ELF-1 (cell line): Measurements from ENCODE around the gene CDH11.

ENCODE experiments used
- DNase-seq: peaks from one replicate; pipeline ENCODE4 v3.0.0-alpha.2; 2016; ENCODE audit warnings: low read depth, low spot score

The CDH11 gene

GRCh38 chr16:65117811-65118448 is 3.9 kb downstream of the CDH11 start:
- DNase-seq: peak; percentile 77

- DNase-seq: no peak
Measured at GRCh38 chr16:65116818-65117430, 4.9 kb downstream of the CDH11 start.

GRCh38 chr16:65116216-65116615 is 5.6 kb downstream of the CDH11 start:
- no peak for DNase-seq

DNA sequence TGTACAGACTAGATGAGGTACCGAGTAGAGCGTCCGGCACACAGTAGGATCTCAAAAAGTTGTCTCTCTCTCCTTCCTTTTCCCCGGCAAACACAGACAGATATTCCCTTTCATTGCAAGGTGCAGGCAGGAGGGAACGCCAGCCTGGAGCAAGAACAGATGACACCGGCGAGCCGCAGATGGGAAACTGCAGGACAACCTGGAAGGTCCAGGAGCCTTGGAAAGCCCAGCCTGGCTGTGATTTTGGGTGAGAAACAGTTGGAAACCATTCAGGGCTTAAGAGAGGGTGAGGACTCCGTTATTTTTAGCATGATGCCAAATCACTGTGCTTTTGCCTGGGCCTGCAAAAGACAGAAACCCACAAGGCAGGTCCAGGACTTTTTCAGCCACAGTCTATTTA is 7.3 kb downstream of the CDH11 start:
- DNase-seq: no peak

- DNase-seq: no peak
Measured at GRCh38 chr16:65113441-65113840, 8.4 kb downstream of the CDH11 start.

DNA sequence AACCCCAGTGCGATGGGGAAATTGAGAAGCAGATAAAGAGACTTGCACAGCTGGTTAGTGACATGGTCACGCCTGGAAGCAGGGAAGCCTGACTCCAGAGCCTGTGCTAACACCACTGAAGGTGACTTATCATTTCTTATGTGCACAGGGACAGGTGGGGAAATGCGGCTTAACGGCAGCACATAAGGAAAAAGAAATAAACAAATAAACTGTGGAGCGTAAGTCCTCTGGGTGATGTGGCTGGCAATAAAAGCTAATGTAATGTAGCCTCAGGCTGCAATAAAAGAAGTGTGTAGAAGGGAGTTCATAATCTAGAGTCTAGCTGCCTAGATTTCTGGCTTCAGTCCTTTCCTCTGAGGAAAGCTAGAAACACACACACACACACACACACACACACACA is 10.6 kb downstream of the CDH11 start:
- DNase-seq: no peak

DNA sequence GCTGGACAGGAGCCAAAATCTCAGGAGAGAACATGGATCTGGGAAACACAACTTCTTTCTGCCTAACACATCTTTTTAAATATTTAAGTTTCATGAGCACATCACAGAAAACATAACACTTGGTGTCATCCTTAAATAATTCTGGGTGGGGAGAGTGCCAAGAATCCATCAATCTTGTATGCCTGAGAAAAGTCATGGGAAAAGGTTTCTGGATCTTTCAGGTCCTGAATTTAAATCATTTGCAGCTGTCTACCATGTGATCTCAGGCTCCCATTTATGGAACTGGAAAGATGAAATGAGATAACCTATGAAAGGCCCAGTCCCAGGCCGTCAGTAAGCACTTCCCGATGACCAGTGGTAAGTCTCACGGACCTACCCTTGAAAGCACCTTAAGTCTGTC is 15.1 kb downstream of the CDH11 start:
- DNase-seq: no peak

GRCh38 chr16:65105171-65105570 is 16.7 kb downstream of the CDH11 start:
- no peak for DNase-seq

DNA sequence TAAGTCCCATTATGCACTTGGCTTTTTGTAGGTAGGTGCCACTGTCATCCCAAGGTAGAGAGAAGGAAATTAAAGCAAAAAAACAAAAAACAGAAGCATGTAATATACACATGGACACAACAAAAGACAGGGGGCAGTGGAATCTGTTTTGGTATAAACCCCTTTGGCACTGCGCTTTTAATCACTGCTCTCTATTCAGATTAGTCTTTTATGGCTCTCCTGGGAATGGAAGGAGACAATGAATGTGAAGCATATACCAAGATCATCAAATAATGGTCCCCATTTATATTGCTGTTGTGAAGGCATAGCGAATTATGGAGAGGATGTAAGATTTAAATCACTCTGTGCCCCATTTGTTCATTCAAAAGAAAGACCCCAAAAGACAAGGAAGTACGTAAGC is 17.4 kb downstream of the CDH11 start:
- no peak for DNase-seq

DNA sequence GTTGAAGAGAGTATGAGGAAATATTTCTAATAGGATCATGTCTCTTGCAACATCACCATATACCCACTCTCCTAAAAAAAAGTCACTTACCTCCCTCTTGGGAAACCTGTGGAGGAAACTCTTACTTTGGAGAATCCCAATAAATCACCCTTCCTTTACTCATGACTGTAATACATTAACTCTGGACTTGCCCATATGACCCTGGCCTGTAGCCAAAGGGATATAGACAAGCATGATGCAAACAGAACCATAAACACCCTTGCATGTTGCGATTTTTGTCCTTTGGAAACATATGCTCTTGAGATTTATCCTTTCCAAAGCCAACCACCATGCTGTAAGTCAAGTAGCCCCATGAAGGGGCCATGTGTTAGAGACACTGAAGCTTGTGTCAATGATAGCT is 19.5 kb downstream of the CDH11 start:
- no peak for DNase-seq

DNA sequence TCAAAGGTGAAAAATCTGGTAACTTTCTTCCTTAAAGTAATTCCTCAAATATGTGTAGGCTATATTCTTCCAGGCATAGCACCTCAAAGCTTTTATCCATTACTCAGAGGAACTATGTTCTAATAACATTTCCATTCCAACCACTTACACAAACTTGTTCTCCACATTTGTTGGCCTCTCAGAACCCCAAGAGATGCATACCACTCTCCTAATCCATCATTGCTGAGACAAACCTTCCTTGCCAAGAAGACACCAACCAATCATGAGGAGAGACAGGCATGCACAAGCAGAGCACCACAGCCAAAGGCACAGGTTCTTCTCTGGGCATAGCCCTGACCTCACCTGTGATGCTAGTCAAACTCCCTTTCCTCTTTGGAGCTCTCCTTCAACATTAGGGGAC is 20.9 kb downstream of the CDH11 start:
- no peak for DNase-seq

GRCh38 chr16:65099607-65100006 is 22.3 kb downstream of the CDH11 start:
- no peak for DNase-seq

- DNase-seq: no peak
Measured at GRCh38 chr16:65098916-65099315, 22.9 kb downstream of the CDH11 start.

DNA sequence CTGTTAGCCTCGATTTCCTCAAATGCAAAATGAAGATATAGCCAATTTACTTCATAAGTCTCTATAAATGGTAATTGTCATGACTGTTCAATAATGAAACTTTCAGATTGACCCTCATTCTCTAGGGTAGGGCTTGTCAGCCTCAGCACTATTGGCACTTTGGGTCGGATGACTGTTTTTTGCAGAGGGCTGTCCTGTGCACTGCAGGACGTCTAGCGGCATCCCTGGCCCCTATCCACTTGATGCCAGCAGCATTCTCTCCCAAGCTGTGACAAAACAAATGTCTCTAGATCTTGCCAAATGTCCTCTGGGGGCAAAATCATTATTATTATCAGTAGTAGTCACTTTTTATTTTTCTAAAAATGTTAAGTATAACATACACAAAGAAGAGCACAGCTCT is 24.6 kb downstream of the CDH11 start:
- DNase-seq: no peak

DNA sequence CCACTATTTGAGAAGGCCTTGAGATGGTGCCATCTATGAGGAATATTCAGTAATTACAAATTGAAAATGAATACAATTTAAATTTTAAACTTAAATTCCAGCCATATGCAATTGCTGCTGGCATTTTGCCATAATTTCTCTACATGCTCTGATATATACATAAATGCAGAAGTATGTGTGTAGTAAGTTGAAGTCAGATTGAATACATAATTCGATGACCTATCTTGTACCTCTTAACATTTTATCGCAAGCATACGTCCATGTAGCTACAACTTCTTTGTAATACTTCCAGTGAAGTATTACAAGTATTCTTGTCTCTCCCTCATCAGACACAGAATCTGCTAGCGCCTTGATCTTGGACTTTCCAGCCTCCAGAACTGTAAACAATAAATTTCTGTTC is 26.0 kb downstream of the CDH11 start:
- DNase-seq: no peak

GRCh38 chr16:65095090-65095728 is 26.7 kb downstream of the CDH11 start:
- no peak for DNase-seq

DNA sequence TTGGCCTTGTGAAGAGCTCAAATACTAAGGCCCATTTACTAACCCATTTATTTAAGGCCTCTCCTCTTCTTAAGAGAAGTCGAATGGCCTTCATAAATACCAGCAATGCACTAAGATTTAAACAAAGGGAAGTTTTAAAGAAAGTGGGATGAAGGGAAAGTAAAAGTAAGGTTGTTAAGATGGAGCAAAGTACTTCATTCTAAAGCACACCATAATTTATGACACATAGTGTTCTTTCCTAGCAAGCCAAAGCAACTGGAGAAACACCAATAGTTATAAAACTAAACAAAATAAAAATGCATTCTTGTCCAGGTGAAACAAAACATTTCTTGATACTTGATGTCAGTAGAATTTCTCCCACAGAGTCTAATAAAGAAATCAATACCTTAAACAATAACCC is 27.9 kb downstream of the CDH11 start:
- no peak for DNase-seq

- no peak for DNase-seq
Measured at GRCh38 chr16:65083164-65083857, 38.6 kb downstream of the CDH11 start.

DNA sequence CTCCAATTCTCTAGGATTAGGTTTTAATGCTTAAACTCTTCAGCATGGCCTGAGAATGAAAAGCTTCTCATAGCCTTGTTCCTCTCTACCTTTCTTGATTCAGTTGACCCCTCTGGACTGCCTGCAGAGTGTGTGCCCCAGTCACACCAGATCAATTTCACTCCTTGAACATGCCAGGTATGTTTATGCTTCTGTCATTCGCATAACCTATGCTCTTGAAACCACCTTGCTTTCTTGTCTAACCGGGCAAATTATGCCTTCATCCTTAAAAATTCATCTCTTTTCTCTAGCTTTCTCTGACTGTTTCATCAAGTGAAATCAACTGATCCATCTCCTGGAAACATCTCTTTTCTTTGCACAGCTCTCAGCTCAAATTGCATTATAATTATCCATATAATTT is 42.3 kb downstream of the CDH11 start:
- no peak for DNase-seq

GRCh38 chr16:65077181-65077580 is 44.7 kb downstream of the CDH11 start:
- no peak for DNase-seq

DNA sequence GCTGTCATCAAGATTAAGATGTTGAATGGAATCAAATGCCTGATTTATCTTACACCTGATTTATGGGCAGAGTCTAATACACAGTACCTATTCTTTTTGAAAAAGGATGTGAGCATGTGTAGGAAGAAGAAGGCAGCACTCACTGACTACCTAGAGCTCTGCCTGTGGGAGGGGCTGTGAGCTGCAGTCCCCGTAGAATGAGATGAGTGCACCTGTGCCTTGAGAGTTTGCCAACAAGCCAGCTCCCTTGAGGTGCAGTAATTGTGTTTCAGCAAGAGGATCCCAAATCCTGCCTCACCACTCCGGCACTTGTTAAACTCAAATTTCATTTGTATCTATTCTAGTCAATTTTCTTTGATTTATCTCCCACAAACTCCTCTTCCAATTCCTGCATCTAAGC is 46.0 kb downstream of the CDH11 start:
- DNase-seq: no peak

- DNase-seq: no peak
Measured at GRCh38 chr16:65071433-65072311, 50.2 kb downstream of the CDH11 start.
